AG10803 (cell line): ENCODE measurements around the gene DGKQ.

ENCODE experiments used
- DNase-seq: peaks from one replicate; pipeline ENCODE4 v3.0.0; 2010; ENCODE audit warnings: low read depth
- H3K4me3 ChIP-seq: 2 replicates; pipeline ENCODE4 v1.5.1; 2011; ENCODE audit warnings: mild to moderate bottlenecking, low read length, control low read depth
- TF ChIP-seq, protein P1 (sequence below): conservative IDR thresholded peaks from 2 replicates; pipeline ENCODE4 v1.5.1; 2011; ENCODE audit warnings: mild to moderate bottlenecking, low read length, control low read depth, inconsistent platforms

The DGKQ gene

DNA sequence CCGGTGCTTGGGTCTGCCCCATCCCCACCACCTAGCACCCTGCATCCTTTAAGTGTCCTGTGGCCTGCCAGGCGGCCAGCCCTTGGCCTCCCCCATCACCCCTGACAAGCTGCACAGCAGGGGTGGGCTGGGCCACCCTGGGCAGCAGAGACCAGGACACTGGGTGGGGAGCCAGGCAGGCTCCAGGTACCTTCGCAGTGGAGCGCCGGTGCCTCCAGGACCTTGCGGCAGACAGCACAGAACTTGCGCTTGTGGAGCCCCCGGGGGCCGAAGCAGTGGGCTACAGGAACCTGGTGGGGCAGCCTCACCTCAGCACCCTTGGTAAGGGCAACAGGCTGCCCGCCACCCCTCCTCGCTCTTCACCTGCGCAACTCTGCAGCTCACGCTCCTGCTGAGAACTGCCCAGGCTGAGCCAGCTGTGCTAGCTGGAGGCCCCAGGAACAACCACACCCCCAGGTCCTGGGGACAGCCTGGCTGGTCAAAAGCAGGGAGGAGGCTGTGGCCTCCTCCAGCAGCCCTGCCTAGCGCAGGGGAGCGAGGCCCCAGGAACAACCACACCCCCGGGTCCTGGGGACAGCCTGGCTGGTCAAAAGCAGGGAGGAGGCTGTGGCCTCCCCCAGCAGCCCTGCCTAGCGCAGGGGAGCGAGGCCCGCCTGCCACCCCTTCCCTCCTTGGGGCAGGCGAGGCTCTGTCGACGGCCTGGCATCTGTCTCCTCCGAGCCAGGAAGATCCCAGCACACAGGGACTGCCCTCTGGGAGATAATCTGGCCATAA, 4.6 kb downstream of the DGKQ start:
- H3K4me3 ChIP-seq, result no peak overlapping the region
- DNase-seq, result no peak
- TF ChIP-seq, protein P1, sequence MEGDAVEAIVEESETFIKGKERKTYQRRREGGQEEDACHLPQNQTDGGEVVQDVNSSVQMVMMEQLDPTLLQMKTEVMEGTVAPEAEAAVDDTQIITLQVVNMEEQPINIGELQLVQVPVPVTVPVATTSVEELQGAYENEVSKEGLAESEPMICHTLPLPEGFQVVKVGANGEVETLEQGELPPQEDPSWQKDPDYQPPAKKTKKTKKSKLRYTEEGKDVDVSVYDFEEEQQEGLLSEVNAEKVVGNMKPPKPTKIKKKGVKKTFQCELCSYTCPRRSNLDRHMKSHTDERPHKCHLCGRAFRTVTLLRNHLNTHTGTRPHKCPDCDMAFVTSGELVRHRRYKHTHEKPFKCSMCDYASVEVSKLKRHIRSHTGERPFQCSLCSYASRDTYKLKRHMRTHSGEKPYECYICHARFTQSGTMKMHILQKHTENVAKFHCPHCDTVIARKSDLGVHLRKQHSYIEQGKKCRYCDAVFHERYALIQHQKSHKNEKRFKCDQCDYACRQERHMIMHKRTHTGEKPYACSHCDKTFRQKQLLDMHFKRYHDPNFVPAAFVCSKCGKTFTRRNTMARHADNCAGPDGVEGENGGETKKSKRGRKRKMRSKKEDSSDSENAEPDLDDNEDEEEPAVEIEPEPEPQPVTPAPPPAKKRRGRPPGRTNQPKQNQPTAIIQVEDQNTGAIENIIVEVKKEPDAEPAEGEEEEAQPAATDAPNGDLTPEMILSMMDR, result no peak

DNA sequence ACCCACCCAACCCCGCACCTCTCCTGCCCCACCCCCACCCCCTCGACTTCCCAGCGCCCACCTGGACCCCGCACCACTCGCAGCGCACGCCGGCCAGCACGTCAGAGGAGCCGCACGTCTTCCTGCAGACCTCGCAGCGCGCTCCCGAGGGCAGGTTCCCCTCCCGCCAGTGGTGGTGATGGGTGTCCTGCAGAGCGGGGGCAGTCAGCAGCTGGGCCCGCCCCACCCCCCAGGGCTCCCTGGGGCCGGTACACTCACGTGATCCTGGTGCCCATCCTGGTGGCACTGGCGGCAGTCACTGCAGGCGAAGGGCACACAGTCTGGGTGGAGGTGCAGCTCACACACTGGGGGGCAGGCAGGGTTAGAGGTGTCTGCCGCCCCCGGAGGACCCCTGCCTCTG, 5.1 kb downstream of the DGKQ start:
- TF ChIP-seq, protein P1, result no peak
- H3K4me3 ChIP-seq, result no peak overlapping the region
- no peak for DNase-seq

DNA sequence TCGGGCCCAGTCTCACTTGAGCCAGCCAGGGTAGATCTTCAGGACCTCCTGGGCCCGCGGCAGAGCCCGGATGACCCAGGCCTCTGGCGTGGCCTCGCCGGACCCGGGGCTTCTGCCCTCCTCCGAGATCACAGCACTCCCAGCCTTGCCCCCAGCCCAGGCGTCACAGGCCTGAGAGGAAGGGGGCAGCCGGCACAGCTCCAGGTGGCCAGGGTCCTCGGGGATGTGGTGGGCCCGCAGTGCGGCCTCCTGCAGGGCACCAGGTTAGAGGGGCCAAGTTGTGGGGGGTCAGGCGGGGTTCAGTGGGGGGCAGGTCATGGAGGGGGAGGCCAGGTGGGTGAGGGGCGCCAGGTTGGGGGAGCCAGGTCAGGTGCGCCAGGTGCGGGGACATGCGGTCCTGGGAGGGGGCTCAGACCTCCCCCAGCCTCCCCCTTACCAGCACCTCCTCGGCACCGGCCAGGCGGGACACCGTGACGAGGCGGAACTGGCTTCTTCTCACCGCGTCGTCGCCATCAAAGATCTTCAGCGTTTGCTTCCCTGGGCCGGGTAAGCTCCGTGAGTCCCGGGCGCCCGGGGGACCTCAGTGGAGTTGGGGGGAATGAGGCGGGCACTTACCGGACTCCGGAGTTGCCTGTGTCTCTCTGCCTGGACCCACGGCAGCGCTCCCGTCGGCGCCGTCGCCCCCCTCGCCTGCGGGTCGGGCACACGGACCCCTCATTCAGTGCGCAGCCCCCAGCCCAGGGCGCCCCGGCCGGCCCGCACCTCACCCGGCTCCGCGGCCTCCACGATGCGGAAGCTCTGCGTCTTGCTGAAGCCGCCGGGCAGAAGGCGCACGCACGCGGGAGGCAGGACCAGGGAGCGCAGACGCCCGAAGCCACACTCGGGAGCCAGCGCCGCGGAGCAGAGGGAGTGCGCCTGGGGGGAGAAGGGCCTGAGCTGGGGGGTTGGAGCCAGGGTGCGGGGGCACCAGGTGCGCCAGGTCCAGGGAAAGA, 6.0 kb downstream of the DGKQ start:
- no peak for DNase-seq
- H3K4me3 ChIP-seq, result no peak overlapping the region
- TF ChIP-seq, protein P1, result no peak

DNA sequence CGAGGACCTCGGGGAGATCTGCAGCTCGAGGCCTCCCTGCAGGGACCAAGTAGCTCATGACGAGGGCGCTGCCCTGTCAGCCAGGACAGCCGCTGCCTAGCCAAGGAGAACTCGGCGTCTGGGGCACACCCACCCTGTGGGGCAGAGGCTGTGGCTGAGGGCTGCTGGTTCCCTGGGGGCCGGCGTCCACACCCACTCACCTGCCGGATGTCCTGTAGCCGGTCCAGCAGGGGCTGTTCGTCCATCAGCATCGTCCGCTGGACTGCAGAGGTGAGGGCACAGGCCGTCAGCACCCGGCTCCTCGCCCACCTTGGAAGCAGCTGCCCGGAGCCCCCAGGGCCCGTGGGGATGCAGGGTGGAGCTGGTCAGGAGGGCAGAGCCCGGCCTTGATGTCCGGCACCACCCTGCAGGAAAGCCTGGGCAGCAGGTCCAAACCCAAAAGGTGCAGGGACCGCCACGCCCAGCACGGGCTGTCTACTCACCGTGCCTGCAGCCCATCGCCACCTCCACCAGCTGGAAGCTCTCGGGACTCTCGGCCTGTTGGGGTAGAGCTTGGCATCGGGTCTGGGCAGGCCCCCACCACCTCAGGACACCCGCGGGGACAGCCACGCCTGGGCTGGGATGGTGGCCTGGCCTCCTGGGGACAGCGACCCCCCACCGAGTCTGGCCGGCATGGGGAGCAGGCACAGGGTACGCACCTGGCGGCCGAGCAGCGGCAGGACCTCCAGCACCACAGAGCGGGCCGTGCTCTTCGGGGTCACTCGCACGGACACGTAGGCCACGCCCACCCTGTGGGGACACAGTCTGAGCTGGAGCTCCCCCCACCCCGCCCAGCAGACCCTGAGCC, 6.9 kb downstream of the DGKQ start:
- no peak for DNase-seq
- H3K4me3 ChIP-seq, result no peak overlapping the region
- TF ChIP-seq, protein P1, result no peak

DNA sequence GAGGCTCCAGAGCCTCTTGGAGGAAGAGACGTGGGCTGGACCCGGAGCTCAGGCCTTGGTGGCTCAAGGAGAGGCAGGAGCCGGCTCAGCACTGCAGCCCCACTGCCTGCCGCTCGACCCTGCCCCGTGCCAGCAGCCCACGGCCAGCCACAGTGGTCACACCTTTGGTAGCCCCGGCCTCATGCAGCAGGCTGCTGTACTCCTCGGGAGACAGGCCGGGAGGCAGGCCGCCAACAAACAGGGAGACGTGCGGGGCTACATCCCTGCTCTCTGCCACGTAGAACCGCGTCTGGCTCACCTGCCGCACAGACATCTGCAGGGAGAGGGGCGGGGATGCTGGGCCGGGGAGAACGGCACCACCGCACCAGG, 7.6 kb downstream of the DGKQ start:
- TF ChIP-seq, protein P1, result no peak
- H3K4me3 ChIP-seq, result no peak overlapping the region
- DNase-seq, result no peak

DNA sequence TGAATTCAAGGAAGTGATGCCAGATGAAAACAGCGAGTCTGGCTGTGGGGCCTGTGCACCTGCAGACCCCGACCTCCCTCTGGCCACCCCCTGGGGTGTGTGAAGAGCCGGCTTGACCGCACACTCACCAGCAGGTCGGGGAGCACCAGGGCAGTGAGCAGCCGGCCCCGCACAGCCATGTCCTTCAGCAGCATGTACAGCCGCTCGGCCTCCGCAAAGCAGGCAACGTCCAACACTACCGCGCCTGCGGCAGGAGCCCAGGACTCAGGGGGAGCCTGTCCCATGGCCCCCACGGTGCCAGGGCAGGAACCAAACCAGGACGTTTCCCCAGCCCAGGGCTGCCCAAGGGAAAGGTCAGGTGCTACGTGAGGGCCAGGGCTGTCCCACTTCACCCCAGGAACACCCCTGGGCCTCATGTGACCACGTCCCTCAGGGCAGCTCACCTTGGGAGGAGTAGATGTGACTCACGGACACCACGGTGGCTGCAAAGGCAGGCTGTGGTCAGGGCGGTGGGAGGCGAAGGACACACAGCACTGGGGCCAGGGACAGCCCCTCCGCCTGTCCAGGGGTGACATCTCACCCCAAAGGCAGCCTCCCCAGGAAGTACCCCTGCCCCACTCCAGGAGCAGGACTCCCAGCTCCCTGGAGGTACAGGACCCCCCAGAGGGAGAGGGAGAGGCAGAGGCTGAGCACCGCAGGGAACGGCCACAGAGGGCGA, 8.2 kb downstream of the DGKQ start:
- DNase-seq, result no peak
- no peak overlapping the region for H3K4me3 ChIP-seq
- TF ChIP-seq, protein P1, result no peak
